Ovary (tissue), 3 donors: ENCODE data around the gene PERCC1.

Source experiments
- EP300 ChIP-seq: sonication (generic); formaldehyde crosslinking; IDR thresholded peaks from one replicate; pipeline ENCODE4 v1.6.1; 2017; ENCODE audit warnings: antibody characterized with exemption
- POLR2A ChIP-seq: fragments of 450-650 bp; IDR thresholded peaks from one replicate; pipeline ENCODE4 v1.6.1; 2017; ENCODE audit warnings: antibody characterized with exemption, mild to moderate bottlenecking, moderate library complexity
- TF ChIP-seq, protein P1 (sequence below), 3 donors: fragments of 450-650 bp in 2 of 3; fragments of 200-600 bp in 1 of 3; IDR thresholded peaks; one replicate each; pipeline versions ENCODE4 v1.5.1 to v1.8.0; 2016 to 2022; ENCODE audit warnings: antibody characterized with exemption in 3 of 3, mild to moderate bottlenecking in 1 of 3
- donor health status: DM: no; HTN: no; CAD: no.

- TF ChIP-seq, protein P1, sequence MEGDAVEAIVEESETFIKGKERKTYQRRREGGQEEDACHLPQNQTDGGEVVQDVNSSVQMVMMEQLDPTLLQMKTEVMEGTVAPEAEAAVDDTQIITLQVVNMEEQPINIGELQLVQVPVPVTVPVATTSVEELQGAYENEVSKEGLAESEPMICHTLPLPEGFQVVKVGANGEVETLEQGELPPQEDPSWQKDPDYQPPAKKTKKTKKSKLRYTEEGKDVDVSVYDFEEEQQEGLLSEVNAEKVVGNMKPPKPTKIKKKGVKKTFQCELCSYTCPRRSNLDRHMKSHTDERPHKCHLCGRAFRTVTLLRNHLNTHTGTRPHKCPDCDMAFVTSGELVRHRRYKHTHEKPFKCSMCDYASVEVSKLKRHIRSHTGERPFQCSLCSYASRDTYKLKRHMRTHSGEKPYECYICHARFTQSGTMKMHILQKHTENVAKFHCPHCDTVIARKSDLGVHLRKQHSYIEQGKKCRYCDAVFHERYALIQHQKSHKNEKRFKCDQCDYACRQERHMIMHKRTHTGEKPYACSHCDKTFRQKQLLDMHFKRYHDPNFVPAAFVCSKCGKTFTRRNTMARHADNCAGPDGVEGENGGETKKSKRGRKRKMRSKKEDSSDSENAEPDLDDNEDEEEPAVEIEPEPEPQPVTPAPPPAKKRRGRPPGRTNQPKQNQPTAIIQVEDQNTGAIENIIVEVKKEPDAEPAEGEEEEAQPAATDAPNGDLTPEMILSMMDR (IDR thresholded peaks at IDR 0.05) = no peak
- TF ChIP-seq POLR2A (no peak), EP300 (no peak)
Observed at GRCh38 chr16:1401758-1402154, 29.1 kb upstream of the PERCC1 start.
